ENCODE measurements around the gene SUSD6. TPM values are rescaled to one million over a fixed set of nuclear protein-coding genes. Genes with fewer than 3 reads are reported as not detected.

The SUSD6 gene
- total RNA-seq, 2 donors from 2014 or later, result 27.3 to 70.3 TPM

DNA sequence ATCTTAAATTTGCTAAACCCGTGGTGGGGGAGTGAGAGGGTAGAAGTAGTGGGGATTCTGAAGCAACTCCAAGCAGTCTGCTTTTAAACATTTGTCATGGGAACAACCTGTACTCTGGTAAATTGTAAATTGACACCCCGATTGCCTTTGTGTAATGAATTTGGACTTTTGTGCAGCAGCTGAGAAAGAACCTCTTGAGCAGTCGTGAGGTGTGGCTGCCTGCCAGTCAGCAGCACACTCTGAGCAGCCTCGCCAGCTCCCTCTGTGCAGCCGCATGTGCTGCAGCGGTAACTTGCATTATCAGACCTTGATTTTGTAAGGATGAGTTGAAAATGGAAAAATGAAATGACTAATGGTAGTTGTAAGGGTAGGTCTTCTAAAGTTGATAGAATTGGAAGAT is 74.3 kb downstream of the SUSD6 start:
- no peak overlapping the region for H3K27ac ChIP-seq
- H3K4me3 ChIP-seq, result no peak overlapping the region
- intact Hi-C loops (cut with DNase I), result no loop called here
- H3K27me3 ChIP-seq, result no peaks in the 10 kb centered on the region
- DNase-seq, result no peak
- H3K9ac ChIP-seq (ENCODE audit: low read depth in 2 of 2, low read length in 2 of 2), result peak overlapping the region in 1 of 2 donors; percentile 14
- no peaks in the 10 kb centered on the region for H3K36me3 ChIP-seq
- no peaks in the 10 kb centered on the region for H3K9me3 ChIP-seq
- H3K4me1 ChIP-seq, result peaks cover 4% of the 10 kb centered on the region
- TF ChIP-seq, protein P1, sequence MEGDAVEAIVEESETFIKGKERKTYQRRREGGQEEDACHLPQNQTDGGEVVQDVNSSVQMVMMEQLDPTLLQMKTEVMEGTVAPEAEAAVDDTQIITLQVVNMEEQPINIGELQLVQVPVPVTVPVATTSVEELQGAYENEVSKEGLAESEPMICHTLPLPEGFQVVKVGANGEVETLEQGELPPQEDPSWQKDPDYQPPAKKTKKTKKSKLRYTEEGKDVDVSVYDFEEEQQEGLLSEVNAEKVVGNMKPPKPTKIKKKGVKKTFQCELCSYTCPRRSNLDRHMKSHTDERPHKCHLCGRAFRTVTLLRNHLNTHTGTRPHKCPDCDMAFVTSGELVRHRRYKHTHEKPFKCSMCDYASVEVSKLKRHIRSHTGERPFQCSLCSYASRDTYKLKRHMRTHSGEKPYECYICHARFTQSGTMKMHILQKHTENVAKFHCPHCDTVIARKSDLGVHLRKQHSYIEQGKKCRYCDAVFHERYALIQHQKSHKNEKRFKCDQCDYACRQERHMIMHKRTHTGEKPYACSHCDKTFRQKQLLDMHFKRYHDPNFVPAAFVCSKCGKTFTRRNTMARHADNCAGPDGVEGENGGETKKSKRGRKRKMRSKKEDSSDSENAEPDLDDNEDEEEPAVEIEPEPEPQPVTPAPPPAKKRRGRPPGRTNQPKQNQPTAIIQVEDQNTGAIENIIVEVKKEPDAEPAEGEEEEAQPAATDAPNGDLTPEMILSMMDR (IDR thresholded peaks at IDR 0.05), result no peak

DNA sequence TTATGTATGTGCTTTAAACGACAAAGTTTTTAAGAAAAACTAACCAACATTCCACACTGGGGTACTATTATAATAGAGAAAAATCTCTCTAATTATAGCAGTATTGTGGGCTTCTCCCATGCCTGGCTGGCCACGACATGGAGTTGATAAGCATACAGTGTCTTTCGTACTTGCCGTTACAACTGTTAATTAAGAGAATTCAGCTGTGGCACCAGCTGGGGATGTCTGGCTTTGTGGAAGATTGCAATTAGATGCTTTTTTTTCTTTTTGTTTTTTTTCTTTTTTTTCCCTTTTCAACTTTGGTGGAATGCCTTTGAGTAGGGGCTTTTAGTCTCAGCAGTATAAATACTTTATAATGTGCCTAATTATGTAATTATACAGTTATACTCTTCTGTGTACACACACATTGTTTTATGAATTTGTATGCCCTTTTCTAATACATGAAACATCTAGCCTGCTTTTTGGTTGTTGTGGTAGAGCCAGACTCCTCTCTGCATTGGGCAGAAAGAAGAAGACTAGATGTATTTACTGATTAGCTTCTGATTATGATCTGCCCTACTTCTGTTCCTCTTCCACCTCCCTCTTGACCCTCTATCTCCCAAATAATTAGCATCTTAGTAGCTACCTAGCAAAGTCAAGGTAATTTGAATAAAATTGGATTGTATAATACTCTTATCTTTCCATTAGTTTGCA is 76.4 kb downstream of the SUSD6 start:
- H3K27me3 ChIP-seq, result no peaks in the 10 kb centered on the region
- H3K9me3 ChIP-seq, result no peaks in the 10 kb centered on the region
- H3K4me3 ChIP-seq, result no peak overlapping the region
- H3K4me1 ChIP-seq, result peaks cover 5% of the 10 kb centered on the region
- no peak for DNase-seq
- TF ChIP-seq, protein P1 (IDR thresholded peaks at IDR 0.05), result no peak
- no peak overlapping the region for H3K9ac ChIP-seq (ENCODE audit: low read depth in 2 of 2, low read length in 2 of 2)
- H3K27ac ChIP-seq, result no peak overlapping the region
- no peaks in the 10 kb centered on the region for H3K36me3 ChIP-seq
- intact Hi-C loops (cut with DNase I), result no loop called here

- Histone ChIP-seq H3K9ac (ENCODE audit: low read depth in 2 of 2, low read length in 2 of 2) (no peak overlapping the region), H3K4me3 (no peak overlapping the region), H3K9me3 (no peaks in the 10 kb centered on the region), H3K27ac (no peak overlapping the region), H3K27me3 (no peaks in the 10 kb centered on the region), H3K4me1 (peaks cover 10% of the 10 kb centered on the region), H3K36me3 (no peaks in the 10 kb centered on the region)
- TF ChIP-seq, protein P1 (IDR thresholded peaks at IDR 0.05), result no peak
- no peak for DNase-seq
- intact Hi-C loops (cut with DNase I), result no loop called here
These were observed 76.9 kb downstream of the SUSD6 start for GRCh38 chr14:69688299-69688649.

DNA sequence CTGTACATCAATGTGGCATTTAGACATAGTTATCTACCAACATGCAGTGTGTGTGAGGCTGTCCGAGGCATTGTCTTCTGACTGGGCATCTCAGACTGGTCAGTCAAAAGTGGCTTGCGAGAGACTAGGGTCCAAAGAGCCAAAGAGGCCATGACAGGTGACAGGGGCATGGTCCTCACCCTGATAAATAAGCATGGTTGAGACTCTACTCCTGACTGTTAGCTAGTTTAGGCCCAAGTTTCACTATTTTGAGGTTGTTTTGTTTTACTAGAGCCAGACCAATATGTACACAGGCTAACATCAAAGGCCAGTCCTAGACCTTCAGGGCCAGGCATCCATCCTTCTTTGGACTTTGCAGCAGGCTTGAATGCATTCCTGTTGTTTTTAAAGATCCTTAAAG is 78.6 kb downstream of the SUSD6 start:
- intact Hi-C loops (cut with DNase I), result no loop called here
- TF ChIP-seq, protein P1 (IDR thresholded peaks at IDR 0.05), result no peak
- no peak for DNase-seq
- Histone ChIP-seq H3K9ac (ENCODE audit: low read depth in 2 of 2, low read length in 2 of 2) (no peak overlapping the region), H3K27me3 (no peaks in the 10 kb centered on the region), H3K9me3 (no peaks in the 10 kb centered on the region), H3K4me3 (no peak overlapping the region), H3K4me1 (peaks cover 20% of the 10 kb centered on the region), H3K36me3 (no peaks in the 10 kb centered on the region), H3K27ac (no peak overlapping the region)

DNA sequence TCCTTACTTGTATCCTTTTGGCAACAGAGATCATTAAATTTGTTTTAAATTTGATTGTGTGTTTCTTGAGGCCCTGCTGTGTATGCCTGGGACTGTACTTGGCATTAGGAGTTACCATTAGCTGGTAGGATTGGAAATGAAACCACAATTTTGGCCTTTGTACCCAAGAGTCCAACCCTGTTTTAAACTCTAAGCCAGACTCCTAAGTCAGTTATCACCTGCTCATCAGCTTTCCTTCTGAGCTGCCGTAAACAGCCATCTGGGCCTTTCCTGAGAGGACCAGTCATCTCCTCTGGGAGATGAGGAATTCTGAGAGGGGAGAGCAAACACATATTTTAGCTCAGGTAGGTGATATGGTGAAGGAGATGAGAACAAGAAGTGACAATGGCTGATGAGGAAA is 81.2 kb downstream of the SUSD6 start:
- no peak for DNase-seq

More for the DNA sequence above, 81.2 kb downstream of the SUSD6 start:
- intact Hi-C loops (cut with DNase I), result no loop called here
- Histone ChIP-seq H3K27ac (peak overlapping the region; percentile 88), H3K9ac (ENCODE audit: low read depth in 2 of 2, low read length in 2 of 2) (peak overlapping the region in 1 of 2 donors; percentile 83), H3K36me3 (no peaks in the 10 kb centered on the region), H3K4me3 (no peak overlapping the region), H3K27me3 (no peaks in the 10 kb centered on the region), H3K9me3 (no peaks in the 10 kb centered on the region), H3K4me1 (peaks cover 41% of the 10 kb centered on the region)
- TF ChIP-seq, protein P1 (IDR thresholded peaks at IDR 0.05), result no peak
